ENCODE measurements around the gene ALDH1A2. TPM values are rescaled to one million over a fixed set of nuclear protein-coding genes. Genes with fewer than 3 reads are reported as not detected.
A peak's percentile ranks its signal among the peaks of the same experiment; 100 is the strongest.

ALDH1A2 gene
- total RNA-seq, 4 donors from 2014 or later = 47.9 to 128 (median 109) TPM

DNA sequence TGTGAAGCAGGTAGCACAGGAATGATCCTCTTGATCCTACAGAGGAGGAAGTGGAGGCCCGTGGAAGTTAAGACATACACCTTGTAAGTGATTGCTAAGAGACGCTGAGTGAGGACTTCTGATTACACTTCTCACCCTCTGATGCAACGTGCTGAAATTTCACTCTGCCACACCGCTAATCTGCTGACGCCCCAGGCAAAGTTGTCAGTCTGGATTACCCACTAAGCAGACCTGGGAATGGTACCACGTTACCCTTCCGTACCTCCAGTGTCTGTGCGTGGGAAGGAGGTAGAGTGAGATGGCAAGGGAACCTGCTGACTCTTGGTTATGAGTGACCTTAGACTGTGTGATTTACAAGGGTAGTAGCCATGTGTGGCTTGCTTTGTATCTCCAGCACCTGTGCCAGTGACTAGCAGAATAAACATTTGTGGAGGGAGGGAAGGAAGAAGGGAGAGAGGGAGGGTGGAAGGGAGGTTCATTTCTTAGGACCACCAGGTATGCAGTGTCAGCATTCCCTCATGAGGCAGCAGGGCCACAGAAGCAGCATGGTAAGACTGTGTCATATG lies 115.0 kb downstream of the ALDH1A2 start:
- Histone ChIP-seq H3K4me1 (no peaks in the 10 kb centered on the region), H3K9me3 (no peaks in the 10 kb centered on the region), H3K4me3 (no peak overlapping the region), H3K27ac (no peak overlapping the region), H3K27me3 (no peaks in the 10 kb centered on the region), H3K36me3 (no peaks in the 10 kb centered on the region)
- intact Hi-C loops (cut with DNase I; ENCODE audit: low total_unique reads) = no loop called here
- no peak for TF ChIP-seq POLR2A (IDR thresholded peaks at IDR 0.05)
- TF ChIP-seq, protein P1, sequence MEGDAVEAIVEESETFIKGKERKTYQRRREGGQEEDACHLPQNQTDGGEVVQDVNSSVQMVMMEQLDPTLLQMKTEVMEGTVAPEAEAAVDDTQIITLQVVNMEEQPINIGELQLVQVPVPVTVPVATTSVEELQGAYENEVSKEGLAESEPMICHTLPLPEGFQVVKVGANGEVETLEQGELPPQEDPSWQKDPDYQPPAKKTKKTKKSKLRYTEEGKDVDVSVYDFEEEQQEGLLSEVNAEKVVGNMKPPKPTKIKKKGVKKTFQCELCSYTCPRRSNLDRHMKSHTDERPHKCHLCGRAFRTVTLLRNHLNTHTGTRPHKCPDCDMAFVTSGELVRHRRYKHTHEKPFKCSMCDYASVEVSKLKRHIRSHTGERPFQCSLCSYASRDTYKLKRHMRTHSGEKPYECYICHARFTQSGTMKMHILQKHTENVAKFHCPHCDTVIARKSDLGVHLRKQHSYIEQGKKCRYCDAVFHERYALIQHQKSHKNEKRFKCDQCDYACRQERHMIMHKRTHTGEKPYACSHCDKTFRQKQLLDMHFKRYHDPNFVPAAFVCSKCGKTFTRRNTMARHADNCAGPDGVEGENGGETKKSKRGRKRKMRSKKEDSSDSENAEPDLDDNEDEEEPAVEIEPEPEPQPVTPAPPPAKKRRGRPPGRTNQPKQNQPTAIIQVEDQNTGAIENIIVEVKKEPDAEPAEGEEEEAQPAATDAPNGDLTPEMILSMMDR (IDR thresholded peaks at IDR 0.05) = no peak
- no peak for DNase-seq

DNA sequence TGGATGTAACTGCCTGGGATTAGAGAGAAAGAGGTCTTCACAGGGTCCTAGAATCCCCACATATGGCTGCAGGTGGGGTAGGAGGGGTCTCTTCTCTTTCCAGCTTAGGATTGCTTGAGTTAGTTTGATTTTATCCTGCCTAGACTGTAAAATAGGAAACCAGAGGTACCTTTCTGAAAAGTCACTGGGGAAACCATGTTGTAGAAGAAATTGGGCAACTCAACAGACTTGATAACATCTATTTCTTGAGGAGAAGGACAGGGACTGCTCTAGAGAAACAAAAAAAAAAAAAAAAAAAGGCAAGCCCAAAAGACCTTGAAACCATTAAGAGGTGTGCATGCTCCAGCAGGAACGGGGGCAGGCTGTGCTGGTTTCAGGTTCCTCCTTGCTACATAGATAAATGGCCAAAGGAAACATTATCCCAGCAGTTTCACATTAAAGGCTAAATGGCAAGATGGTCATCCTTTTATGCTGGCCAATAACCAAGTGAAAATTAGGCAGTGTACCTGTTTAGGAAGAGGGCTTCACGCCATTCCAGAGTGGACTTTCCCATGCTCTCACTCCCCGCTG lies 116.1 kb downstream of the ALDH1A2 start:
- H3K9me3 ChIP-seq = no peaks in the 10 kb centered on the region
- intact Hi-C loops (cut with DNase I; ENCODE audit: low total_unique reads) = no loop called here
- TF ChIP-seq, protein P1 (IDR thresholded peaks at IDR 0.05) = no peak
- no peak overlapping the region for H3K27ac ChIP-seq
- H3K27me3 ChIP-seq = no peaks in the 10 kb centered on the region
- no peak overlapping the region for H3K4me3 ChIP-seq
- H3K4me1 ChIP-seq = no peaks in the 10 kb centered on the region
- DNase-seq = no peak
- H3K36me3 ChIP-seq = no peaks in the 10 kb centered on the region

DNA sequence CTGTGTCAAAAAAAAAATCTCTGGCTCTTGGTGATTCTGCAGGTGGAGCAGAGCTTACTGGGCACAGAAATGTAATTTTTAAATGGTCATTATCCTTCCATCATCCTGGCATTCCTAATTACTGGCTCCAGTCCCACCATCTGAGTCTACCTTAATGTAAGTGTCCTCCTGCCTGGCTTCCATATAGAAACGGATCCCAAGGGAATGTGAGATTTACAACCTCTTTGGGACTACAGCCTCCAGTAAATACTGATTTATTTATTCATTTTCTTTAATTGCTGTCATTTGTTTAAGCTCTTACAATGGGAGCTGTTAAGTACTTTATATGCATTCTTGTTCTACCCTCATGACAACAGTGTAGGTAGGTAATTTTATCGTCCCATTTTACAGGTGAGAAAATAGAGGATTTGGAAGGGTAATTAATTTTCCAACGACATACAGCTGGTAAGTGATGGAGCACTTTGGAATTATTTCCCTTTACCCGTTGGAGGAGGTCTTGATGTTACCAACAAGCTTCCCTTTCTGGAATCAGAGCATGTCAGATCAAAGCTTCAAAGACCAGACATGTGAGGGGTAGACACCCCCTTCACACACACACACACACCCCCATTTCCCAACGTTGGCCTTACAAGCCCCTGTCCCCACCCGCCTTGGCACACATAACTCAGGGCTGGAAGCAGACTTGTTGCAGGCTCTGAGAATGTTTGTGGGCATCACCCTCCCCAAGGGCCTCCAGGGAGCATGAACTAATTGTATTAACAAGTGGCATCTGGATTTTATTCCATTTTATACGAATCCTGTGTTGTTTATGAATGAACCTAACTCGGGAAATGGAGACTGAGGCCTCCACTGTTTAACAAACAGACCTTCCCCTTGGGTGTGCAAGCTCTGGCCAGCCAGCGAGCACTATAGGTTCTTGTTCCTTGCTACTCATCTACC lies 116.9 kb downstream of the ALDH1A2 start:
- no peaks in the 10 kb centered on the region for H3K36me3 ChIP-seq
- H3K27ac ChIP-seq = peak overlapping the region in 1 of 2 donors; percentile 28
- TF ChIP-seq, protein P1 (IDR thresholded peaks at IDR 0.05) = no peak
- TF ChIP-seq POLR2A (IDR thresholded peaks at IDR 0.05) = no peak
- H3K27me3 ChIP-seq = no peaks in the 10 kb centered on the region
- no peak overlapping the region for H3K4me3 ChIP-seq
- intact Hi-C loops (cut with DNase I; ENCODE audit: low total_unique reads) = no loop called here
- no peaks in the 10 kb centered on the region for H3K4me1 ChIP-seq
- DNase-seq = no peak
- no peaks in the 10 kb centered on the region for H3K9me3 ChIP-seq

DNA sequence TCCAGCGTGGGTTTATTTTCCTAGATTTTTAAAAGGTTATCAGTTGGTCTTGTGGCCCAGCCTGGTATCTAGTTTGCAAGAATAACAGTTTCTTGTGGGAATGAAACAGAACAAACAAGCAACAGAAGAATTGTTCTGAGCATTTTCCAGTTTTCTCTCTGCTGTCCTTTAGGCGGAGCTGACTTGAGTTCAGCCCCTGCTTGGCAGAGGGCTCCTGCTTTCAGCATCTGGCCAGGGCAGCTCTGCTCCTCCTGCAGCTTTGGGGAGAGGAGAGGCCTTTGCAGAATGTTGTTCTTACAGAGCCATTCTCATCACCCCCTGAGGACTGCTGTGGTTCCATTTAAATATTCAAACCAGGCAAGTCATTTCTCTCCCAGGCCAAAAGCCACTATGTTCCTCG lies 117.7 kb downstream of the ALDH1A2 start:
- no peaks in the 10 kb centered on the region for H3K4me1 ChIP-seq
- intact Hi-C loops (cut with DNase I; ENCODE audit: low total_unique reads) = no loop called here
- no peaks in the 10 kb centered on the region for H3K9me3 ChIP-seq
- peak; percentile 45 to 62 for DNase-seq
- no peaks in the 10 kb centered on the region for H3K27me3 ChIP-seq
- peak overlapping the region; percentile 28 to 55 for H3K27ac ChIP-seq
- no peak overlapping the region for H3K4me3 ChIP-seq
- H3K36me3 ChIP-seq = no peaks in the 10 kb centered on the region
- TF ChIP-seq POLR2A (IDR thresholded peaks at IDR 0.05) = no peak
- TF ChIP-seq, protein P1 (IDR thresholded peaks at IDR 0.05) = no peak

DNA sequence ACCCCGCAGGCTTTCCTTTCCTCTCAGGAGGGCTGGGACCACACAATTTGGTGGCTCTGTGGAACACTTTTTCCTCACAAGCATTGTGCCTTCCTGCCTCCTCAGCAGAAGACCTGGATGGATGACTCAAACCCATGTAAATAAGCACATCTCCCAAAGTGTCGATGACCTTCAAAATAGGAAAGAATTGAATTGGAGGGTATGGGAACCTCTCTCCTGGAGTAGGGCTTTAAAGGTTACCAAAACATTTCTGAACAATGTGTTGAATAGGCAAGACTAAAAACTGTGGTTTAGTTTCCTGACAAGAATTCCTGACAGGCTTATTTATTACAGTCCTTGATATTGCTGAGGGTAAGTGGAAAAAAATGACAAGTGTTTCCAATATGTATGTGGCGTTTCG lies 118.2 kb downstream of the ALDH1A2 start:
- H3K27me3 ChIP-seq = no peaks in the 10 kb centered on the region
- no peak for DNase-seq
- intact Hi-C loops (cut with DNase I; ENCODE audit: low total_unique reads) = no loop called here
- TF ChIP-seq, protein P1 (IDR thresholded peaks at IDR 0.05) = no peak
- no peak for TF ChIP-seq POLR2A (IDR thresholded peaks at IDR 0.05)
- no peak overlapping the region for H3K4me3 ChIP-seq
- H3K9me3 ChIP-seq = no peaks in the 10 kb centered on the region
- H3K27ac ChIP-seq = peak overlapping the region; percentile 55
- no peaks in the 10 kb centered on the region for H3K36me3 ChIP-seq
- no peaks in the 10 kb centered on the region for H3K4me1 ChIP-seq
